Measurements from ENCODE around the gene PRKG1.

PRKG1 gene

DNA sequence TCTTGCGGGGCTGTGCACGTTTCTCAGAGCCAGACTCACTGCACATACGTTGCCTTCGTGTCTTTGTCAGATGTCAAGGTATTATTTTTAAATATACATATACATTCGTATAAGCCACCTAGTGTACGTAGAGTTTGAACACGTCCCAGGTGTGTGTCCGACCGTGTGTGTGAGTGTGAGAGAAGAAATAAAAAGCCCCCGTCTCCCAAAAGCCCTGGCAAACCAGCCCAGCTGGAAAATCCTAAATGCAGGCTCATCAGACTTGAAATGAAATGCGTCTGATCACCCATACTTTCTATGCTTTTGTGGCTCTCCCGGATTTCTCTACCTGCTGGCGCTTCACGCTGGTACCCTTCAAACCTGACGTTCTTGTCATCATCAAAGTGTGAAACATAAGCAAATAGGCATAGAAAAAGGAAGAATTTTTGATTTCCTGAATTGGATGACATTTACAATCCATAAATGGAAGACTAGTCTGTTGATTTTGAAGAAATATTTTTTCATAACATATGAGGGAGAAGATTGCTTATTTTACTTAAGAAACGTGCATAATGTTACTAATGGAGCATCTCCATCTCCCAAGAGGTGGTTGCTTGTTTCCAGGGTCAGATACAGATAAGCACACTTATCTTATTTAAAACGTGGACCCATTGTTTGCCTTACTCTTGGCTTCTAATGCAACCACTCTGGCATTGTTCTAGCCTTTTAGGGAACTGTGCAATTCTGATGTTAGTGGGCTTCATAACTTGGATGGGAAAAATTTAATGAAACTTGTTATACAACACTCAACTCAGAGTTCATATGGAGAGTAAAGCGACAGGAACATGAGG is 971 bp downstream of the PRKG1 start:
- TF ChIP-seq ZBTB7A (IDR thresholded peaks at IDR 0.05; ENCODE audit: low read depth) = no peak
- TF ChIP-seq, protein P1, sequence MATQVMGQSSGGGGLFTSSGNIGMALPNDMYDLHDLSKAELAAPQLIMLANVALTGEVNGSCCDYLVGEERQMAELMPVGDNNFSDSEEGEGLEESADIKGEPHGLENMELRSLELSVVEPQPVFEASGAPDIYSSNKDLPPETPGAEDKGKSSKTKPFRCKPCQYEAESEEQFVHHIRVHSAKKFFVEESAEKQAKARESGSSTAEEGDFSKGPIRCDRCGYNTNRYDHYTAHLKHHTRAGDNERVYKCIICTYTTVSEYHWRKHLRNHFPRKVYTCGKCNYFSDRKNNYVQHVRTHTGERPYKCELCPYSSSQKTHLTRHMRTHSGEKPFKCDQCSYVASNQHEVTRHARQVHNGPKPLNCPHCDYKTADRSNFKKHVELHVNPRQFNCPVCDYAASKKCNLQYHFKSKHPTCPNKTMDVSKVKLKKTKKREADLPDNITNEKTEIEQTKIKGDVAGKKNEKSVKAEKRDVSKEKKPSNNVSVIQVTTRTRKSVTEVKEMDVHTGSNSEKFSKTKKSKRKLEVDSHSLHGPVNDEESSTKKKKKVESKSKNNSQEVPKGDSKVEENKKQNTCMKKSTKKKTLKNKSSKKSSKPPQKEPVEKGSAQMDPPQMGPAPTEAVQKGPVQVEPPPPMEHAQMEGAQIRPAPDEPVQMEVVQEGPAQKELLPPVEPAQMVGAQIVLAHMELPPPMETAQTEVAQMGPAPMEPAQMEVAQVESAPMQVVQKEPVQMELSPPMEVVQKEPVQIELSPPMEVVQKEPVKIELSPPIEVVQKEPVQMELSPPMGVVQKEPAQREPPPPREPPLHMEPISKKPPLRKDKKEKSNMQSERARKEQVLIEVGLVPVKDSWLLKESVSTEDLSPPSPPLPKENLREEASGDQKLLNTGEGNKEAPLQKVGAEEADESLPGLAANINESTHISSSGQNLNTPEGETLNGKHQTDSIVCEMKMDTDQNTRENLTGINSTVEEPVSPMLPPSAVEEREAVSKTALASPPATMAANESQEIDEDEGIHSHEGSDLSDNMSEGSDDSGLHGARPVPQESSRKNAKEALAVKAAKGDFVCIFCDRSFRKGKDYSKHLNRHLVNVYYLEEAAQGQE (IDR thresholded peaks at IDR 0.05; ENCODE audit: low read depth) = no peak
- no peak for TF ChIP-seq EGR1 (IDR thresholded peaks at IDR 0.05)
- no peak for TF ChIP-seq YY1 (IDR thresholded peaks at IDR 0.05; ENCODE audit: low read depth)
- no peak for TF ChIP-seq CEBPB (IDR thresholded peaks at IDR 0.05)
- TF ChIP-seq, protein P2, sequence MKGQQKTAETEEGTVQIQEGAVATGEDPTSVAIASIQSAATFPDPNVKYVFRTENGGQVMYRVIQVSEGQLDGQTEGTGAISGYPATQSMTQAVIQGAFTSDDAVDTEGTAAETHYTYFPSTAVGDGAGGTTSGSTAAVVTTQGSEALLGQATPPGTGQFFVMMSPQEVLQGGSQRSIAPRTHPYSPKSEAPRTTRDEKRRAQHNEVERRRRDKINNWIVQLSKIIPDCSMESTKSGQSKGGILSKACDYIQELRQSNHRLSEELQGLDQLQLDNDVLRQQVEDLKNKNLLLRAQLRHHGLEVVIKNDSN (IDR thresholded peaks at IDR 0.05) = no peak
- TF ChIP-seq TEAD4 (IDR thresholded peaks at IDR 0.05) = no peak
- TF ChIP-seq TCF12 (IDR thresholded peaks at IDR 0.05; ENCODE audit: low read depth) = no peak
- TF ChIP-seq FOXM1 (IDR thresholded peaks at IDR 0.05; ENCODE audit: borderline replicate concordance, low read depth) = no peak
- no peak for TF ChIP-seq EP300 (IDR thresholded peaks at IDR 0.05; ENCODE audit: borderline replicate concordance)
- TF ChIP-seq, protein P3, sequence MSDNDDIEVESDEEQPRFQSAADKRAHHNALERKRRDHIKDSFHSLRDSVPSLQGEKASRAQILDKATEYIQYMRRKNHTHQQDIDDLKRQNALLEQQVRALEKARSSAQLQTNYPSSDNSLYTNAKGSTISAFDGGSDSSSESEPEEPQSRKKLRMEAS (IDR thresholded peaks at IDR 0.05) = no peak
- TF ChIP-seq TAF1 (IDR thresholded peaks at IDR 0.05; ENCODE audit: low read depth) = no peak

DNA sequence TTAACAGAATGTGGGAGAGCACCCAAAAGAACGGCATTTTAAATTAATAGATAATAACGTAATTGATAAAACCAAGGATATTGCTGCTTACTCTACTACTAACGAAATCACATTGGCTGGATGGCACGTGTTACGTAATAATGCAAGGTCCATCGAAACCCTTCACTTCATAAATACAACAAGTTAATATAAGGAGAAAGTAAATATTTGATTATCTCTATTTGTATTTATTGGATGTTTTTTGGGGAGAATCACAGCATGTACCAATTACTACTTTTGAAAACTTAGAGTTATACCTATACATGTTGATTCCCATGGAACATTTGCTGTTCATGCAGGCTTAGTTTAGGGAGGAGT is 1.6 kb downstream of the PRKG1 start:
- TF ChIP-seq CEBPB (IDR thresholded peaks at IDR 0.05) (peak; percentile 26; the same call in 1 of the 2 replicates), EGR1 (IDR thresholded peaks at IDR 0.05) (no peak), YY1 (IDR thresholded peaks at IDR 0.05; ENCODE audit: low read depth) (no peak), EP300 (IDR thresholded peaks at IDR 0.05; ENCODE audit: borderline replicate concordance) (no peak), NFIC (IDR thresholded peaks at IDR 0.05) (no peak), CREB1 (IDR thresholded peaks at IDR 0.05; ENCODE audit: low read depth) (no peak)
- TF ChIP-seq, protein P3 (IDR thresholded peaks at IDR 0.05) = no peak
- TF ChIP-seq, protein P2 (IDR thresholded peaks at IDR 0.05) = no peak
- TF ChIP-seq, protein P1 (IDR thresholded peaks at IDR 0.05; ENCODE audit: low read depth) = no peak

DNA sequence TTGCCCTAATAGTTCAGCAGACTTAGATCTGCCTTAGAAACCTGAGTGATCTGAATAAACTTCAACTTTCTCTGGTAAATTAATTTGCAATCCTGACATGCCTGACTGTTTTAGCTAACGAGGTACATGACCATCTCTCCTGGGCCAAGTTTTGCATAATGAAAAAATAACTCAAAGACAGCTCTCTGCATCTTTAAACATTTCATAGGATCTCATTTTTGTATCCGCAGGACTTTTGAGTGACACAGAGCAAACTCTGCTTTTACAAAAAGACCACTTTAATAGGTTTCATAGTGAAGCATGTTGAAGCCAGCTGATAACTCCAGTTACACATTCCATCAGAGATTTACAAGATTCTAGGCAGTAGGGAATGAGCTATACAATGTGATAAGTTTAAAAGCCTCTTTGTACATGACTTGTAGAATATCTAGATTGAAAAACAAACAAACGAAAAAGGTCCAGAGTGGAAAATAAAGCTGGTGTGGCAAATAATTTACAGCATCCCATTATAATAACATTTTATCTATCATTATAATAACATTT is 2.1 kb downstream of the PRKG1 start:
- no peak for TF ChIP-seq RAD21 (IDR thresholded peaks at IDR 0.05; ENCODE audit: low read depth)
- TF ChIP-seq, protein P3 (IDR thresholded peaks at IDR 0.05) = no peak
- TF ChIP-seq EP300 (IDR thresholded peaks at IDR 0.05; ENCODE audit: borderline replicate concordance) = no peak
- TF ChIP-seq TEAD4 (IDR thresholded peaks at IDR 0.05) = no peak
- no peak for TF ChIP-seq CREB1 (IDR thresholded peaks at IDR 0.05; ENCODE audit: low read depth)
- TF ChIP-seq FOXM1 (IDR thresholded peaks at IDR 0.05; ENCODE audit: borderline replicate concordance, low read depth) = no peak
- TF ChIP-seq NFIC (IDR thresholded peaks at IDR 0.05) = no peak
- no peak for TF ChIP-seq ZBTB7A (IDR thresholded peaks at IDR 0.05; ENCODE audit: low read depth)

DNA sequence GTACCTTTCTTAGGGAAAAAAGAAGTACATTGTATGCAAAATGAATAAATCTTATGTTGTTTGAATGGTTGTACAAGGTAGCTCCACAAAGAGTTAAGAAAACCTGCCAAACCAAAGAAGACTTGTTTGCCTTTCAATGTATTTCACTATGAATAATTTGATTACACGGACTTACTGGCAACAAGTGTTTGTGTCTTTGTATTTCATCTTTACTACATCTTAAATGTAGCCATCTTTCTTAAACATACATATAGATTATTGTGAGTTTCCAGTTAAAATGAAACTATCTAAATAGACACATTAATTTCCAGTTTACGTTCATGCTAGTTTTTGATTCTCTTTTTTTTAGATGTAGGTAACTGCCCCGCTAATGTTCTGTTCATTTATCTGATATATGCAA is 2.8 kb downstream of the PRKG1 start:
- TF ChIP-seq RAD21 (IDR thresholded peaks at IDR 0.05; ENCODE audit: low read depth) (no peak), EP300 (IDR thresholded peaks at IDR 0.05; ENCODE audit: borderline replicate concordance) (no peak), EGR1 (IDR thresholded peaks at IDR 0.05) (no peak), FOXM1 (IDR thresholded peaks at IDR 0.05; ENCODE audit: borderline replicate concordance, low read depth) (no peak), TAF1 (IDR thresholded peaks at IDR 0.05; ENCODE audit: low read depth) (no peak), CEBPB (IDR thresholded peaks at IDR 0.05) (no peak), ZBTB7A (IDR thresholded peaks at IDR 0.05; ENCODE audit: low read depth) (no peak), TCF12 (IDR thresholded peaks at IDR 0.05; ENCODE audit: low read depth) (no peak), NFIC (IDR thresholded peaks at IDR 0.05) (no peak), CREB1 (IDR thresholded peaks at IDR 0.05; ENCODE audit: low read depth) (no peak), TEAD4 (IDR thresholded peaks at IDR 0.05) (no peak), YY1 (IDR thresholded peaks at IDR 0.05; ENCODE audit: low read depth) (no peak)
- TF ChIP-seq, protein P2 (IDR thresholded peaks at IDR 0.05) = no peak
- TF ChIP-seq, protein P3 (IDR thresholded peaks at IDR 0.05) = no peak
- TF ChIP-seq, protein P1 (IDR thresholded peaks at IDR 0.05; ENCODE audit: low read depth) = no peak

Measured in Ishikawa (cell line).